ENCODE data around the gene GAPVD1.

- TF ChIP-seq, protein P1, sequence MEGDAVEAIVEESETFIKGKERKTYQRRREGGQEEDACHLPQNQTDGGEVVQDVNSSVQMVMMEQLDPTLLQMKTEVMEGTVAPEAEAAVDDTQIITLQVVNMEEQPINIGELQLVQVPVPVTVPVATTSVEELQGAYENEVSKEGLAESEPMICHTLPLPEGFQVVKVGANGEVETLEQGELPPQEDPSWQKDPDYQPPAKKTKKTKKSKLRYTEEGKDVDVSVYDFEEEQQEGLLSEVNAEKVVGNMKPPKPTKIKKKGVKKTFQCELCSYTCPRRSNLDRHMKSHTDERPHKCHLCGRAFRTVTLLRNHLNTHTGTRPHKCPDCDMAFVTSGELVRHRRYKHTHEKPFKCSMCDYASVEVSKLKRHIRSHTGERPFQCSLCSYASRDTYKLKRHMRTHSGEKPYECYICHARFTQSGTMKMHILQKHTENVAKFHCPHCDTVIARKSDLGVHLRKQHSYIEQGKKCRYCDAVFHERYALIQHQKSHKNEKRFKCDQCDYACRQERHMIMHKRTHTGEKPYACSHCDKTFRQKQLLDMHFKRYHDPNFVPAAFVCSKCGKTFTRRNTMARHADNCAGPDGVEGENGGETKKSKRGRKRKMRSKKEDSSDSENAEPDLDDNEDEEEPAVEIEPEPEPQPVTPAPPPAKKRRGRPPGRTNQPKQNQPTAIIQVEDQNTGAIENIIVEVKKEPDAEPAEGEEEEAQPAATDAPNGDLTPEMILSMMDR (IDR thresholded peaks at IDR 0.05): no peak
- no peak for TF ChIP-seq POLR2A (IDR thresholded peaks at IDR 0.05)
Measured at GRCh38 chr9:125378778-125379177, 117.2 kb downstream of the GAPVD1 start.

Data from esophagus squamous epithelium (tissue), 4 donors.